Caco-2 (cell line): ENCODE data around the gene STX17. TPM values are rescaled to one million over a fixed set of nuclear protein-coding genes. Genes with fewer than 3 reads are reported as not detected.

Source experiments
- BruUV-seq: library from RNA; stranded (reverse); fragments of 400-500 nt; replicated peaks from 2 replicates; lab custom pipeline; 2021; lab: Mats Ljungman, UMichigan
- CTCF ChIA-PET: fragments of 300-600 bp; sonication (Branson Sonifier 250); formaldehyde crosslinking; loops from one replicate; lab custom pipeline; 2022; ENCODE audit warnings: antibody characterized with exemption; lab: Charles Lee
- POLR2A ChIA-PET: fragments of 300-600 bp; sonication (Branson Sonifier 250); formaldehyde crosslinking; loops from one replicate; lab custom pipeline; 2022; ENCODE audit warnings: antibody characterized with exemption; lab: Charles Lee
- DNase-seq, 2 experiments: peaks; one replicate each; pipeline versions ENCODE4 v3.0.0 to v3.0.0-alpha.2; 2020 to 2022
- H3K27me3 ChIP-seq: replicated peaks from 2 replicates; pipeline ENCODE4 v1.6.0; 2011; ENCODE audit warnings: low read length; ENCODE audit not compliant: control insufficient read depth, insufficient read depth
- H3K36me3 ChIP-seq: 2 replicates; pipeline ENCODE4 v1.5.1; 2011; ENCODE audit warnings: low read length; ENCODE audit not compliant: control insufficient read depth, insufficient read depth
- H3K4me1 ChIP-seq: fragments of 250-450 bp; sonication (Bioruptor Pico); 2 replicates; pipeline ENCODE4 v1.5.1; 2020; ENCODE audit warnings: mild to moderate bottlenecking
- H3K4me3 ChIP-seq: 2 replicates; pipeline ENCODE4 v1.5.1; 2011; ENCODE audit warnings: low read depth, mild to moderate bottlenecking, control low read depth, low read length
- H3K9me3 ChIP-seq: fragments of 250-450 bp; sonication (Bioruptor Pico); 2 replicates; pipeline ENCODE4 v1.5.1; 2020; ENCODE audit warnings: mild to moderate bottlenecking, moderate library complexity
- H3K27ac Mint-ChIP-seq: one replicate; pipeline ENCODE4 v1.8.0; 2022; ENCODE audit warnings: mixed read lengths; ENCODE audit not compliant: unreplicated experiment
- H3K27me3 Mint-ChIP-seq: one replicate; pipeline ENCODE4 v1.8.0; 2022; ENCODE audit warnings: mixed read lengths; ENCODE audit not compliant: insufficient read depth, unreplicated experiment
- H3K36me3 Mint-ChIP-seq: one replicate; pipeline ENCODE4 v1.8.0; 2022; ENCODE audit warnings: mild to moderate bottlenecking, mixed read lengths; ENCODE audit not compliant: insufficient read depth, unreplicated experiment
- H3K4me1 Mint-ChIP-seq: one replicate; pipeline ENCODE4 v1.8.0; 2022; ENCODE audit warnings: low read depth, mixed read lengths; ENCODE audit not compliant: unreplicated experiment
- H3K4me3 Mint-ChIP-seq: one replicate; pipeline ENCODE4 v1.8.0; 2022; ENCODE audit warnings: mild to moderate bottlenecking, moderate library complexity, mixed read lengths; ENCODE audit not compliant: unreplicated experiment
- H3K9me3 Mint-ChIP-seq: one replicate; pipeline ENCODE4 v1.8.0; 2022; ENCODE audit warnings: mixed read lengths; ENCODE audit not compliant: unreplicated experiment
- intact Hi-C: fragments of 100-400 bp; cut with micrococcal nuclease; formaldehyde crosslinking; loops from one replicate; pipeline ENCODE4 v1.10.0; 2022; ENCODE audit not compliant: unreplicated experiment
- total RNA-seq: library from RNA; stranded (reverse); gene quantifications from 2 replicates; pipeline ENCODE4 v1.2.3, GENCODE V29; 2022
- TF ChIP-seq, protein P1 (sequence below), 2 experiments: fragments of 200-600 bp in 1 of 2; IDR thresholded peaks; 1 replicate in 1 of 2; 2 replicates in 1 of 2; pipeline versions ENCODE4 v1.5.1 to v1.8.0; 2011 to 2022; ENCODE audit warnings: antibody characterized with exemption in 1 of 2, control low read depth in 1 of 2, inconsistent platforms in 1 of 2, low read depth in 1 of 2, low read length in 1 of 2, mild to moderate bottlenecking in 1 of 2, moderate library complexity in 1 of 2; ENCODE audit not compliant: insufficient read depth in 1 of 2, severe bottlenecking in 1 of 2, unreplicated experiment in 1 of 2

STX17 gene
- total RNA-seq, 1 experiment from 2014 or later = 40.2 TPM

DNA sequence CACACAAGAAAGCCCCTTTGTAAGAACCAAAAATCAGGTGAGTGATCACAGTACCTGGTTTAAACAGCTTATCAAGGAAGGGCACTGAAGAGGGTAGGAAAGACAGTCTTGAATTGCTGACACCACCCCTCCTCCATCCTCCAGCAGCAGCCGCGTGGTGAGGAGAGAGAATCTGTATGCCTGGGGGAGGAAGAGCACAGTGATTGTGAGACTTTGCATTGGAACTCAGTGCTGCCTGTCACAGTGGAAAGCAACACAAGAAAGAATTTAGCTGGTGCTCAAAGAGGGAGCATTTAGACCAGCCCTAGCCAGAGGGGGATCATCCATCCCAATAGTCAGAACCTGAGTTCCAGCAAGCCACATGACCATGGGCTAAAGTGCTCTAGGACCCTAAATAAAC is 11.6 kb upstream of the STX17 start:
- Mint-ChIP-seq H3K4me3 (no peak overlapping the region), H3K27me3 (peaks cover 23% of the 10 kb centered on the region), H3K9me3 (no peaks in the 10 kb centered on the region), H3K27ac (no peak overlapping the region), H3K4me1 (no peaks in the 10 kb centered on the region), H3K36me3 (no peaks in the 10 kb centered on the region)
- H3K9me3 ChIP-seq = no peaks in the 10 kb centered on the region
- no peaks in the 10 kb centered on the region for H3K36me3 ChIP-seq
- BruUV-seq = no TSS peak
- no peak for DNase-seq
- intact Hi-C loops = no loop called here
- ChIA-PET POLR2A (no interaction called here), CTCF (no interaction called here)
- H3K27me3 ChIP-seq = no peaks in the 10 kb centered on the region
- no peaks in the 10 kb centered on the region for H3K4me1 ChIP-seq
- no peak overlapping the region for H3K4me3 ChIP-seq
- TF ChIP-seq, protein P1, sequence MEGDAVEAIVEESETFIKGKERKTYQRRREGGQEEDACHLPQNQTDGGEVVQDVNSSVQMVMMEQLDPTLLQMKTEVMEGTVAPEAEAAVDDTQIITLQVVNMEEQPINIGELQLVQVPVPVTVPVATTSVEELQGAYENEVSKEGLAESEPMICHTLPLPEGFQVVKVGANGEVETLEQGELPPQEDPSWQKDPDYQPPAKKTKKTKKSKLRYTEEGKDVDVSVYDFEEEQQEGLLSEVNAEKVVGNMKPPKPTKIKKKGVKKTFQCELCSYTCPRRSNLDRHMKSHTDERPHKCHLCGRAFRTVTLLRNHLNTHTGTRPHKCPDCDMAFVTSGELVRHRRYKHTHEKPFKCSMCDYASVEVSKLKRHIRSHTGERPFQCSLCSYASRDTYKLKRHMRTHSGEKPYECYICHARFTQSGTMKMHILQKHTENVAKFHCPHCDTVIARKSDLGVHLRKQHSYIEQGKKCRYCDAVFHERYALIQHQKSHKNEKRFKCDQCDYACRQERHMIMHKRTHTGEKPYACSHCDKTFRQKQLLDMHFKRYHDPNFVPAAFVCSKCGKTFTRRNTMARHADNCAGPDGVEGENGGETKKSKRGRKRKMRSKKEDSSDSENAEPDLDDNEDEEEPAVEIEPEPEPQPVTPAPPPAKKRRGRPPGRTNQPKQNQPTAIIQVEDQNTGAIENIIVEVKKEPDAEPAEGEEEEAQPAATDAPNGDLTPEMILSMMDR (IDR thresholded peaks at IDR 0.05; ENCODE audit: insufficient read depth in 1 of 2, low read depth in 1 of 2, low read length in 1 of 2, severe bottlenecking in 1 of 2, unreplicated experiment in 1 of 2) = no peak

DNA sequence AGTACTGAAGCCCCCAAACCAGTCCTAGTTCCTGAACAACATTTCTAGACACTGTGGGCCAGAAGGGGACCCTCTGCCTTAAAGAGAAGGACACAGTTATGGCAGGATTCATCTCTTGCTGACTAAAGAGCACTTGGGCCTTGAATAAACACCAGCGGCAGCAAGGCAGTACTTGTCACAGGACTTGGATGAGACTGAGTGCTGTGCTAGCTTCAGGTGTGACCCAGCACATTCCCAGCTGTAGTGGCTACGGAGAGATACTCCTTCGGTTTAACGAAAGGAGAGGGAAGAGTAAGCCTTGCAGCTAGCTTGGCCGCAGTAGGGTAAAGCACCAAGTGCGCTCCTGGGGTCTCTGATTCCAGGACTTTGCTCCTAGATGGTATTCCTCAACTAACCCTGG is 10.9 kb upstream of the STX17 start:
- Histone ChIP-seq H3K27me3 (no peaks in the 10 kb centered on the region), H3K4me3 (no peak overlapping the region), H3K9me3 (no peaks in the 10 kb centered on the region), H3K36me3 (no peaks in the 10 kb centered on the region), H3K4me1 (no peaks in the 10 kb centered on the region)
- no peaks in the 10 kb centered on the region for H3K9me3 Mint-ChIP-seq
- CTCF ChIA-PET = no interaction called here
- H3K36me3 Mint-ChIP-seq = no peaks in the 10 kb centered on the region
- H3K4me3 Mint-ChIP-seq = no peak overlapping the region
- TF ChIP-seq, protein P1 (IDR thresholded peaks at IDR 0.05; ENCODE audit: insufficient read depth in 1 of 2, low read depth in 1 of 2, low read length in 1 of 2, severe bottlenecking in 1 of 2, unreplicated experiment in 1 of 2) = no peak
- H3K4me1 Mint-ChIP-seq = no peaks in the 10 kb centered on the region
- intact Hi-C loops = no loop called here
- POLR2A ChIA-PET = no interaction called here
- H3K27ac Mint-ChIP-seq = no peak overlapping the region
- peaks cover 23% of the 10 kb centered on the region for H3K27me3 Mint-ChIP-seq
- DNase-seq = no peak
- BruUV-seq = no TSS peak

DNA sequence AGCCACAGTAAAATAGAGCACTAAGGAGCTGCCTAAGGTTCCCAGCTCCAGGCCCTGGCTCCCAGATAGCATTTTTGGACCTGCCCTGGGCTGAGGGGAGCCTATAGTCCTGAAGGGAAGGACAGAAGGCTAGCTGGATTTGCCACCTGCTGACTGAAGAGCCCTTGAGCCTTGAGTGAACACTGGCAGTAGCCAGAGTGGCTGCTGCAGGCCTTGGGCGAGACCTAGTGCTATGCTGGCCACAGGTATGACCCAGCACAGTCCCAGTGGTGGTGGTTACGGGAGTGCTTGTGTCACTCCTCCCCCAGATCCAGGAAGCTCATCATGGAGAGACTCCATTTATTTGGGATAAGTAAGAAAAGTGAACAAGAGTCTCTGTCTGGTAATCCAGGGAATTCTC is 10.3 kb upstream of the STX17 start:
- H3K36me3 Mint-ChIP-seq = no peaks in the 10 kb centered on the region

More for the DNA sequence above, 10.3 kb upstream of the STX17 start:
- intact Hi-C loops = no loop called here
- CTCF ChIA-PET = no interaction called here
- no TSS peak for BruUV-seq
- TF ChIP-seq, protein P1 (IDR thresholded peaks at IDR 0.05; ENCODE audit: insufficient read depth in 1 of 2, low read depth in 1 of 2, low read length in 1 of 2, severe bottlenecking in 1 of 2, unreplicated experiment in 1 of 2) = no peak
- Histone ChIP-seq H3K27me3 (no peaks in the 10 kb centered on the region), H3K9me3 (no peaks in the 10 kb centered on the region), H3K36me3 (no peaks in the 10 kb centered on the region), H3K4me3 (no peak overlapping the region), H3K4me1 (no peaks in the 10 kb centered on the region)
- no peak for DNase-seq
- Mint-ChIP-seq H3K4me3 (no peak overlapping the region), H3K27me3 (peaks cover 23% of the 10 kb centered on the region), H3K27ac (no peak overlapping the region), H3K4me1 (no peaks in the 10 kb centered on the region), H3K9me3 (no peaks in the 10 kb centered on the region)
- POLR2A ChIA-PET = no interaction called here
